Mononuclear cell (primary cell): ENCODE data around the gene WFDC10B. TPM values are rescaled to one million over a fixed set of nuclear protein-coding genes. Genes with fewer than 3 reads are reported as not detected.

Source experiments
- total RNA-seq: library from RNA; depleted of rRNA; stranded (reverse); fragments of >200 nt; gene quantifications from one replicate; pipeline ENCODE4 v1.2.3, GENCODE V29; 2012

WFDC10B gene
- total RNA-seq, 1 donor = not detected

Other genes with a start within 250 kb of the WFDC10B start
- not detected for gene WFDC2, start 235.3 kb downstream of the WFDC10B start, total RNA-seq
- gene SPINT3, start 189.4 kb downstream of the WFDC10B start, total RNA-seq = not detected
- not detected for gene WFDC6, start 165.5 kb downstream of the WFDC10B start, total RNA-seq
- gene EPPIN, start 157.6 kb downstream of the WFDC10B start, total RNA-seq = not detected
- gene WFDC8, start 125.7 kb downstream of the WFDC10B start, total RNA-seq = not detected
- gene WFDC10A, start 75.3 kb downstream of the WFDC10B start, total RNA-seq = not detected
- gene WFDC9, start 73.7 kb downstream of the WFDC10B start, total RNA-seq = not detected
- not detected for gene WFDC11, start 34.8 kb downstream of the WFDC10B start, total RNA-seq
- gene WFDC13, start 3.0 kb downstream of the WFDC10B start, total RNA-seq = not detected
- not detected for gene SPINT4, start 17.3 kb upstream of the WFDC10B start, total RNA-seq
- not detected for gene WFDC3, start 86.9 kb upstream of the WFDC10B start, total RNA-seq
- gene DNTTIP1, start 86.9 kb upstream of the WFDC10B start, total RNA-seq = 4.4 TPM
- 1.6 TPM for gene UBE2C, start 107.6 kb upstream of the WFDC10B start, total RNA-seq
- gene TNNC2, start 122.3 kb upstream of the WFDC10B start, total RNA-seq = 0.73 TPM
- gene SNX21, start 128.8 kb upstream of the WFDC10B start, total RNA-seq = 5.7 TPM
- 13.9 TPM for gene ACOT8, start 152.4 kb upstream of the WFDC10B start, total RNA-seq
- gene ZSWIM3, start 152.6 kb upstream of the WFDC10B start, total RNA-seq = 0.63 TPM
- gene ZSWIM1, start 176.2 kb upstream of the WFDC10B start, total RNA-seq = 10.1 TPM
- gene SPATA25, start 182.6 kb upstream of the WFDC10B start, total RNA-seq = 0.52 TPM
- 1.9 TPM for gene NEURL2, start 186.2 kb upstream of the WFDC10B start, total RNA-seq
- 111 TPM for gene CTSA, start 186.3 kb upstream of the WFDC10B start, total RNA-seq
- 1.4 TPM for gene PLTP, start 207.1 kb upstream of the WFDC10B start, total RNA-seq
- gene PCIF1, start 229.7 kb upstream of the WFDC10B start, total RNA-seq = 48.0 TPM